Transverse colon (tissue), 3 donors: ENCODE measurements around the gene RABGAP1L.

ENCODE experiments used
- POLR2A ChIP-seq: fragments of 450-650 bp; IDR thresholded peaks from one replicate; pipeline ENCODE4 v1.6.1; 2016; ENCODE audit warnings: antibody characterized with exemption, mild to moderate bottlenecking, moderate library complexity
- POLR2AphosphoS5 ChIP-seq, 3 donors: sonication (generic); formaldehyde crosslinking; IDR thresholded peaks; one replicate each; pipeline ENCODE4 v1.6.1; 2016; ENCODE audit warnings: antibody characterized with exemption in 3 of 3

GRCh38 chr1:174938281-174939007, 779.1 kb downstream of the RABGAP1L start:
- TF ChIP-seq POLR2AphosphoS5 (IDR thresholded peaks at IDR 0.05), result no peak
- no peak for TF ChIP-seq POLR2A
